Nephron progenitor cell (in vitro differentiated cells): ENCODE results near the gene STAG2.

ENCODE experiments used
- DNase-seq: peaks from one replicate; pipeline ENCODE4 v3.0.0; 2021
- H3K27ac Mint-ChIP-seq: 2 replicates; pipeline ENCODE4 v1.8.0; 2021; ENCODE audit warnings: mild to moderate bottlenecking, moderate library complexity, mixed read lengths
- H3K27me3 Mint-ChIP-seq: 2 replicates; pipeline ENCODE4 v1.8.0; 2021; ENCODE audit warnings: mild to moderate bottlenecking, low read depth, mixed read lengths; ENCODE audit not compliant: poor library complexity
- H3K36me3 Mint-ChIP-seq: 2 replicates; pipeline ENCODE4 v1.8.0; 2021; ENCODE audit warnings: low read depth, mixed read lengths
- H3K4me1 Mint-ChIP-seq: 2 replicates; pipeline ENCODE4 v1.8.0; 2021; ENCODE audit warnings: mixed read lengths
- H3K4me3 Mint-ChIP-seq: 2 replicates; pipeline ENCODE4 v1.8.0; 2021; ENCODE audit warnings: mild to moderate bottlenecking, moderate library complexity, mixed read lengths
- H3K9me3 Mint-ChIP-seq: 2 replicates; pipeline ENCODE4 v1.8.0; 2021; ENCODE audit warnings: mild to moderate bottlenecking, moderate library complexity, mixed read lengths
- TF ChIP-seq, protein P1 (sequence below): fragments of 200-600 bp; sonication (generic); IDR thresholded peaks from 2 replicates; pipeline ENCODE4 v1.5.0; 2021; ENCODE audit warnings: antibody characterized with exemption

The STAG2 gene

DNA sequence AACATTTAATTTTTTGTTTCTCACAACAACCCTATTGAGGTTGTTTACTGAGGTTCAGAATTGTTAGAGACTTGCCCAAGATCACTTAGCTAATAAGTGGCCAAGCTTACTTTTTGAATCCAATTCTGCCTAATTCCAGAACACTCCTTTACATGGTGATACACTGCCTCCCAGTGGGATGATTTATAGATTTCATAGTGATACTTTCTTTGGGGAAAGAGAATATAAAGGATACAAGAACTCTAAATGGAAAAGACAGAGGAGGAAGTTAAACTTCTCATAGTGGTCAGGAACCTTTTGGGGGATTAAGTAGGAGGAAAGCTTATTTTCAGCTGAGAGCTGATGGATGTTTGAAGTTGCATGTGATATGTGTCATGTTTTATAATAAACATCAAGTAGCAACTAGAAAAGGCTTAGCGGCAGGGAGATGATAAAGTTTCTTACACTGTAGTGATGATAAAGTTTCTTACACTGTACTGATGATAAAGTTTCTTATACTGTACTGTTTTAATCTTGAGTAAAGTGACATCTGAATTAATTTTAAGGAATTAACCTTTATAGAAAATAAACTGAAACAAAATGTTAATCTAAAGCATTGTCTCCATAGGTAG lies 15.3 kb downstream of the STAG2 start:
- H3K27me3 Mint-ChIP-seq: no peaks in the 10 kb centered on the region
- H3K27ac Mint-ChIP-seq: no peak overlapping the region
- peaks cover 8% of the 10 kb centered on the region for H3K36me3 Mint-ChIP-seq
- no peak for DNase-seq
- H3K9me3 Mint-ChIP-seq: peaks cover 11% of the 10 kb centered on the region
- TF ChIP-seq, protein P1, sequence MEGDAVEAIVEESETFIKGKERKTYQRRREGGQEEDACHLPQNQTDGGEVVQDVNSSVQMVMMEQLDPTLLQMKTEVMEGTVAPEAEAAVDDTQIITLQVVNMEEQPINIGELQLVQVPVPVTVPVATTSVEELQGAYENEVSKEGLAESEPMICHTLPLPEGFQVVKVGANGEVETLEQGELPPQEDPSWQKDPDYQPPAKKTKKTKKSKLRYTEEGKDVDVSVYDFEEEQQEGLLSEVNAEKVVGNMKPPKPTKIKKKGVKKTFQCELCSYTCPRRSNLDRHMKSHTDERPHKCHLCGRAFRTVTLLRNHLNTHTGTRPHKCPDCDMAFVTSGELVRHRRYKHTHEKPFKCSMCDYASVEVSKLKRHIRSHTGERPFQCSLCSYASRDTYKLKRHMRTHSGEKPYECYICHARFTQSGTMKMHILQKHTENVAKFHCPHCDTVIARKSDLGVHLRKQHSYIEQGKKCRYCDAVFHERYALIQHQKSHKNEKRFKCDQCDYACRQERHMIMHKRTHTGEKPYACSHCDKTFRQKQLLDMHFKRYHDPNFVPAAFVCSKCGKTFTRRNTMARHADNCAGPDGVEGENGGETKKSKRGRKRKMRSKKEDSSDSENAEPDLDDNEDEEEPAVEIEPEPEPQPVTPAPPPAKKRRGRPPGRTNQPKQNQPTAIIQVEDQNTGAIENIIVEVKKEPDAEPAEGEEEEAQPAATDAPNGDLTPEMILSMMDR: no peak
- H3K4me3 Mint-ChIP-seq: no peak overlapping the region
- peaks cover 6% of the 10 kb centered on the region for H3K4me1 Mint-ChIP-seq

DNA sequence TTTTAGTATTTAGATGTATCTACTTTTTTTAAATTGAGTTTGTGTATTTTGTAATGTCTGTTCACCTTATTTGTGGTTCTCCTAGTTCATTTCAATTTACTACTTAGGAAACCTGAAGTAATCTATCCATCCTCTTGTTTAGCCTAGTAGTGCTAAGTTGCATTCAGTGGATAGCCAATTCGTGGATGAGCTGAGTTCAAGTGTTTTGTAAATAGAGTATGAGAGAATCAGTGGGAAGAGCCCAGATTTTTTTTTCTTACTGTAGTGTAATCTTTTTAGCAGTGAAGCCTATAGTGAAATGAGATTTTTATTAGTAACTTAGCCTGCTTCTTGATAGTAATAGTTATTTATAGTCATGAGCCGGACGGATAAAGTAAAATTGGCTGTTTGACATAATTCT lies 21.7 kb downstream of the STAG2 start:
- DNase-seq: no peak
- H3K9me3 Mint-ChIP-seq: peaks cover 29% of the 10 kb centered on the region

DNA sequence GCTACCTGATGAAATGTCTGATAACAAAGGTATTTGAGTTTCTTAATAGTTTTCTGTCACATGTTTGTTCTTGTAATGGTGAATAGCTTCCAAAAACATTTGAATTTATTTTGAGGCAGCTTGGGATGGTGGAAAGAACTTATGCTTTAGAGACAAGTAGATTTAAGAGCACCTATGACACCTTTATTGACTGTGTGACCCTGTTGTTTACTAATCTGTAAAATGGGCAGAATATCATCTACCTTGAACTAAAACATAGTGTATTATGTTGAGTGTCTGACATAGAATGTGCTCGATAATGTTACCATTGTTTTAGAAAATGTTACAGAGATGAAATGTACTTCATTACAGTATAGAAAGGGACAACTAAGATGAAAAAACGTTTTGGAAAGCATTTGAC lies 24.9 kb downstream of the STAG2 start:
- Mint-ChIP-seq H3K4me1 (peaks cover 9% of the 10 kb centered on the region), H3K27ac (no peak overlapping the region), H3K27me3 (no peaks in the 10 kb centered on the region), H3K36me3 (peaks cover 40% of the 10 kb centered on the region), H3K4me3 (no peak overlapping the region), H3K9me3 (peaks cover 56% of the 10 kb centered on the region)
- TF ChIP-seq, protein P1: no peak
- no peak for DNase-seq

More for the DNA sequence above, 21.7 kb downstream of the STAG2 start:
- TF ChIP-seq, protein P1: no peak
- Mint-ChIP-seq H3K27me3 (no peaks in the 10 kb centered on the region), H3K36me3 (peaks cover 14% of the 10 kb centered on the region), H3K4me1 (peaks cover 15% of the 10 kb centered on the region), H3K4me3 (no peak overlapping the region), H3K27ac (no peak overlapping the region)

DNA sequence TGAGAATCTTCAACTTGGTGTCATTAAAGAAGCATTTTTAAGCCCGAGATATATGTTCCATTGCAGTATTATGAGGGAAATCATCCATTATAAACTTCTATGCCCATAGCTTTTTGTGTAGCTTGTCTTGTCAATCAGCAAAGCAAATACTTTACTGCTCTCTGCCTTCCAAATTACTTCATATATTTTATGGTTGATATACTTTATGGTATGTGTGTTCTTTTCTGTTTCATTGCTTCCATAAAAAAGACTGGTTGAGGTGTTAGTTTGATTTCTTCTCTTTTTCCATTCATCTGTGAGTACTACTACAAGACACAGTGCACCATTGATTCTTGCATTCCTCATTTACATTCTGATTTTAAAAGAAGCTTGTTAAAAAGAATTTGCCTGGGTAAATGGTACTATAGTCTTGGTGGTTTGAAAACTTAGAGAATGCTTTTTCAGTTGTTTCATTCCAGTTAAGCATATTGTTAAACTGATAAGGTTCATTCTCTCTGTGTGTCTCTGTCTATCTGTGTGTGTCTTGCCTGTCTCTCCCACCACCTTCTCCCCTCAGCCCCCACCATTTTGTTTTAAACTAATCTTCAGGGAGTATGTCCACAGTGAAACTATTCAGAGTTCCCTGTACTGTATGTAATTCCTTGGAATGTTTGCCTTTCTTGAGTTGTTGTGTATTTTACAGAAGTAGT lies 27.1 kb downstream of the STAG2 start:
- Mint-ChIP-seq H3K27me3 (peaks cover 3% of the 10 kb centered on the region), H3K27ac (no peak overlapping the region), H3K36me3 (peaks cover 52% of the 10 kb centered on the region), H3K9me3 (peaks cover 63% of the 10 kb centered on the region), H3K4me1 (peaks cover 6% of the 10 kb centered on the region), H3K4me3 (no peak overlapping the region)
- no peak for DNase-seq
- TF ChIP-seq, protein P1: no peak

DNA sequence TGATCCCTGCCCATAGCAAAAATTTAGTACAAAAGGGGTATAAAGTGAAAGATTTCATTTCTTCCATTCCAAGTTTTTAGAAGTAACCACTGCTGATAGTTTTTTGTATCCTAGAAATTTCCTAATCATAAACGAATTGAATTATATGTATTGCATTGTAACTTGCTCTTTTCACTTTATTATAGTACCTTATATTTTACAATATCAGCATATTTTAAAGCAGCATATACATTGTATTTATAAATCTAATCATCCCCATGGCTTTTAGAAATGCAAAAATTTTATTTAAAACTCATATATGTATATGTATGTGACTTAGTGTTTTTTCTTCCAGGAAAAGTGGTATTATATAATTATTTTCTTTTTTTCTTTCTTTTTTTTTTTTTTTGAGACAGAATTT lies 27.7 kb downstream of the STAG2 start:
- Mint-ChIP-seq H3K27me3 (peaks cover 3% of the 10 kb centered on the region), H3K4me1 (peaks cover 6% of the 10 kb centered on the region), H3K27ac (no peak overlapping the region), H3K36me3 (peaks cover 56% of the 10 kb centered on the region), H3K9me3 (peaks cover 64% of the 10 kb centered on the region), H3K4me3 (no peak overlapping the region)
- no peak for DNase-seq
- TF ChIP-seq, protein P1: no peak

DNA sequence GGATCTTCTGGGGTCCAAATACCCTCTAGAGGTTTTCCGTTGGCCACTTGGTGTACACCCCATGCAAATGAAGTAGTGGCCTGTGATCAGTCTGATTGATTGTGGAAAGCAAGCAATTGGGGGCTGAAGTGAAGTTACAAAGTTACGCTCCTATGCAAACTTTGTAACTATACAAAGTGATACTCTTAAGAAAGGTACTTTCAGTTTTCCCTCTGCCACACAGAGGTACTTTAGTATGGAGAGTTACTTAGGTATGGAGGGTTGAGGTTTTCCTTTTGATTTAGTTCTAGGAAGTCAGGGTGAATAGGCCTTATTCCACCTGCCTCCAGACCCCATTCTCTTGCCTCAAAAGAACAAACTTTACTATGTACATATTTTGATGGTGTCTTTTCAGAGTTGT lies 28.7 kb downstream of the STAG2 start:
- Mint-ChIP-seq H3K4me1 (peaks cover 6% of the 10 kb centered on the region), H3K27me3 (peaks cover 3% of the 10 kb centered on the region), H3K9me3 (peaks cover 72% of the 10 kb centered on the region), H3K27ac (peak overlapping the region; percentile 88), H3K4me3 (no peak overlapping the region), H3K36me3 (peaks cover 65% of the 10 kb centered on the region)
- TF ChIP-seq, protein P1: no peak
- no peak for DNase-seq
